Hematopoietic multipotent progenitor cell treated with erythropoietin and hydrocortisone succinate and interleukin-3 and kit ligand, for 15 days (in vitro differentiated cells): ENCODE data around the gene NECAB3.

Source experiments
- DNase-seq: peaks from one replicate; pipeline ENCODE4 v3.0.0-alpha.2; 2015; ENCODE audit warnings: low spot score

Gene NECAB3

GRCh38 chr20:33697129-33697528 lies 22.9 kb upstream of the NECAB3 start:
- no peak for DNase-seq

GRCh38 chr20:33696448-33696847 lies 22.2 kb upstream of the NECAB3 start:
- DNase-seq, result no peak

- DNase-seq, result no peak
Measured at GRCh38 chr20:33694639-33695012, 20.4 kb upstream of the NECAB3 start.

GRCh38 chr20:33693741-33694638 lies 19.8 kb upstream of the NECAB3 start:
- DNase-seq, result no peak

GRCh38 chr20:33693289-33693688 lies 19.1 kb upstream of the NECAB3 start:
- DNase-seq, result no peak

- DNase-seq, result peak; percentile 70
Measured at GRCh38 chr20:33689973-33690372, 15.7 kb upstream of the NECAB3 start.

GRCh38 chr20:33689493-33689892 lies 15.3 kb upstream of the NECAB3 start:
- peak; percentile 17 for DNase-seq

- DNase-seq, result peak; percentile 77
Measured at GRCh38 chr20:33688938-33689424, 14.8 kb upstream of the NECAB3 start.

GRCh38 chr20:33687993-33688937 lies 14.0 kb upstream of the NECAB3 start:
- no peak for DNase-seq

- DNase-seq, result no peak
Measured at GRCh38 chr20:33687370-33687915, 13.2 kb upstream of the NECAB3 start.

GRCh38 chr20:33686984-33687366 lies 12.7 kb upstream of the NECAB3 start:
- no peak for DNase-seq

- DNase-seq, result peak; percentile 90
Measured at GRCh38 chr20:33686100-33686983, 12.1 kb upstream of the NECAB3 start, which contains the start of gene E2F1. E2F1 (minus strand) TSS chr20:33686385; CDS start chr20:33686264, 121 bp downstream.

GRCh38 chr20:33685328-33686099 lies 11.3 kb upstream of the NECAB3 start:
- DNase-seq, result peak; percentile 65

GRCh38 chr20:33684533-33685327 lies 10.5 kb upstream of the NECAB3 start:
- DNase-seq, result no peak

- DNase-seq, result no peak
Measured at GRCh38 chr20:33681728-33682353, 7.6 kb upstream of the NECAB3 start.

GRCh38 chr20:33681288-33681687 lies 7.1 kb upstream of the NECAB3 start:
- no peak for DNase-seq

GRCh38 chr20:33680686-33681085 lies 6.5 kb upstream of the NECAB3 start:
- DNase-seq, result no peak

GRCh38 chr20:33679758-33680485 lies 5.7 kb upstream of the NECAB3 start:
- DNase-seq, result no peak
